Endothelial cell of umbilical vein (primary cell): ENCODE data around the gene ERVK3-1. TPM values are rescaled to one million over a fixed set of nuclear protein-coding genes. Genes with fewer than 3 reads are reported as not detected.

Source experiments
- BruUV-seq: library from RNA; stranded (reverse); fragments of 400-500 nt; replicated peaks from 2 replicates; lab custom pipeline; 2021; lab: Mats Ljungman, UMichigan
- CTCF ChIA-PET: fragments of 300-600, 350-600 bp; sonication (Branson Sonifier 250); formaldehyde crosslinking; loops from one replicate; lab custom pipeline; 2021; ENCODE audit warnings: antibody characterized with exemption, inconsistent platforms; lab: Charles Lee
- POLR2A ChIA-PET: fragments of 300-600, 350-600 bp; sonication (Branson Sonifier 250); formaldehyde crosslinking; loops from one replicate; lab custom pipeline; 2021; ENCODE audit warnings: antibody characterized with exemption, inconsistent platforms; lab: Charles Lee
- DNase-seq: peaks from one replicate; pipeline ENCODE4 v3.0.0-alpha.2; 2011; ENCODE audit warnings: low read depth, low spot score
- FAIRE-seq: peaks from 2 replicates; lab custom pipeline; 2011; peaks lifted over from hg19 to GRCh38; lab: Jason Lieb, UNC
- H2AFZ ChIP-seq: 2 replicates; pipeline ENCODE4 v1.6.0; 2012; ENCODE audit warnings: low read depth, low read length, control low read depth, inconsistent platforms
- H3K27ac ChIP-seq: 2 replicates; pipeline ENCODE4 v1.5.1; 2011; ENCODE audit warnings: low read depth, mild to moderate bottlenecking, control low read depth, low read length, moderate library complexity; ENCODE audit not compliant: insufficient read depth
- H3K27me3 ChIP-seq, 2 experiments: 2 replicates each; pipeline versions ENCODE4 v1.6.0 to v1.6.1; 2011; ENCODE audit warnings: low read length in 2 of 2, mixed read lengths in 1 of 2; ENCODE audit not compliant: control insufficient read depth in 2 of 2, insufficient read depth in 2 of 2
- H3K36me3 ChIP-seq, 2 experiments: 2 replicates in 1 of 2; 3 replicates in 1 of 2; pipeline ENCODE4 v1.5.1; 2011; ENCODE audit warnings: low read length in 2 of 2, mild to moderate bottlenecking in 1 of 2, moderate library complexity in 1 of 2; ENCODE audit not compliant: control insufficient read depth in 2 of 2, insufficient read depth in 2 of 2; ENCODE audit errors: extremely low read depth in 1 of 2
- H3K4me1 ChIP-seq: 3 replicates; pipeline ENCODE4 v1.5.1; 2011; ENCODE audit warnings: mild to moderate bottlenecking, low read length; ENCODE audit not compliant: control insufficient read depth, insufficient read depth; ENCODE audit errors: extremely low read depth
- H3K4me2 ChIP-seq: 2 replicates; pipeline ENCODE4 v1.6.1; 2011; ENCODE audit warnings: low read length, control low read depth, mixed read lengths; ENCODE audit not compliant: insufficient read depth
- H3K4me3 ChIP-seq, 3 experiments: fragments of 200-600 bp in 1 of 3; sonication (generic), shearing (Covaris generic) in 1 of 3; replicated peaks in 1 of 3; 2 replicates each; pipeline ENCODE4 v1.5.1; 2011 to 2016; ENCODE audit warnings: control low read depth in 3 of 3, low read length in 3 of 3, mild to moderate bottlenecking in 2 of 3, inconsistent platforms in 1 of 3, low read depth in 1 of 3, moderate library complexity in 1 of 3; ENCODE audit not compliant: insufficient read depth in 1 of 3
- H3K79me2 ChIP-seq: 2 replicates; pipeline ENCODE4 v1.6.0; 2012; ENCODE audit warnings: low read length, inconsistent platforms; ENCODE audit not compliant: control insufficient read depth, insufficient read depth
- H3K9ac ChIP-seq: replicated peaks from 2 replicates; pipeline ENCODE3; 2011; ENCODE audit warnings: low read length, control low read depth; ENCODE audit not compliant: insufficient read depth; ENCODE audit errors: extremely low read depth
- H3K9me1 ChIP-seq: replicated peaks from 3 replicates; pipeline ENCODE4 v1.6.0; 2011; ENCODE audit warnings: mild to moderate bottlenecking, low read length; ENCODE audit not compliant: control insufficient read depth, insufficient read depth; ENCODE audit errors: extremely low read depth
- H3K9me3 ChIP-seq: replicated peaks from 2 replicates; pipeline ENCODE4 v1.5.1; 2012; ENCODE audit warnings: low read length, inconsistent platforms; ENCODE audit not compliant: control insufficient read depth, insufficient read depth
- H4K20me1 ChIP-seq: replicated peaks from 2 replicates; pipeline ENCODE3; 2011; ENCODE audit warnings: mild to moderate bottlenecking, low read length; ENCODE audit not compliant: control insufficient read depth, insufficient read depth; ENCODE audit errors: extremely low read depth
- FOS ChIP-seq: IDR thresholded peaks from 2 replicates; pipeline ENCODE4 v1.6.1; 2011; ENCODE audit warnings: mild to moderate bottlenecking, low read length, moderate library complexity, borderline replicate concordance; ENCODE audit not compliant: insufficient read depth
- GATA2 ChIP-seq: IDR thresholded peaks from 2 replicates; pipeline ENCODE4 v1.7.0; 2011; ENCODE audit warnings: low read depth, mild to moderate bottlenecking, moderate library complexity, mixed read lengths, low read length; ENCODE audit not compliant: insufficient read length, insufficient read depth
- JUN ChIP-seq: IDR thresholded peaks from 2 replicates; pipeline ENCODE4 v1.6.1; 2011; ENCODE audit warnings: borderline replicate concordance, low read depth; ENCODE audit not compliant: insufficient read length, insufficient read depth
- MYC ChIP-seq: IDR thresholded peaks from one replicate; pipeline ENCODE4 v1.6.1; 2011; ENCODE audit warnings: mild to moderate bottlenecking, low read depth, low read length
- POLR2A ChIP-seq: IDR thresholded peaks from 2 replicates; pipeline ENCODE4 v1.6.1; 2012; ENCODE audit warnings: low read depth, mild to moderate bottlenecking, control low read depth, low read length
- dilution Hi-C: fragments of 300-500 bp; cut with MboI; formaldehyde crosslinking; loops from one replicate; pipeline ENCODE4 v1.15.0; 2019; ENCODE audit warnings: low sequenced_read_pairs; ENCODE audit not compliant: extremely low pct_ligation_motif_present
- intact Hi-C: fragments of 100-400 bp; cut with micrococcal nuclease; formaldehyde crosslinking; loops from one replicate; pipeline ENCODE4 v1.10.0; 2022
- microRNA-seq: library from miRNA; unstranded; fragments of <30 nt; microRNA quantifications from one replicate; pipeline ENCODE4 v1.2.0, GENCODE V29; 2021; ENCODE audit warnings: borderline number of aligned reads, borderline replicate concordance
- polyA plus RNA-seq, 4 experiments: library from polyadenylated mRNA; depleted of rRNA in 3 of 4; stranded (reverse) in 3 of 4; unstranded in 1 of 4; fragments of >200 nt; gene quantifications; 2 replicates each; pipeline versions ENCODE4 v1.2.1 to v1.2.3, GENCODE V29; 2011 to 2012; ENCODE audit warnings: missing spikeins in 1 of 4
- small RNA-seq: library from RNA; depleted of rRNA; stranded (forward); fragments of <200 nt; gene quantifications from one replicate; pipeline ENCODE3, GENCODE V24; 2012; ENCODE audit warnings: low replicate concordance, low read depth; ENCODE audit not compliant: insufficient read depth, insufficient read length
- total RNA-seq: library from RNA; stranded (reverse); gene quantifications from 2 replicates; pipeline ENCODE4 v1.2.3, GENCODE V29; 2021
- TF ChIP-seq, protein P1 (sequence below): IDR thresholded peaks from 2 replicates; pipeline ENCODE4 v1.6.1; 2011; ENCODE audit not compliant: insufficient read depth, insufficient read length
- TF ChIP-seq, protein P2 (sequence below), 2 donors: IDR thresholded peaks; 1 replicate in 1 of 2; 2 replicates in 1 of 2; pipeline ENCODE4 v1.5.1; 2011; ENCODE audit warnings: low read length in 2 of 2, mild to moderate bottlenecking in 2 of 2, moderate library complexity in 2 of 2, control low read depth in 1 of 2, inconsistent platforms in 1 of 2, low read depth in 1 of 2; ENCODE audit not compliant: insufficient read depth in 1 of 2; ENCODE audit errors: extremely low read depth in 1 of 2

ERVK3-1 gene
- total and polyA plus RNA-seq, 2 donors (not counting 3 experiments of a cell fraction or from before 2014, with no cell fraction given), result 25.8 to 29.3 TPM

- Histone ChIP-seq H3K36me3 (no peaks in the 10 kb centered on the region), H2AFZ (no peak overlapping the region), H3K4me2 (no peak overlapping the region), H3K4me3 (no peak overlapping the region), H3K9ac (no peak overlapping the region), H4K20me1 (no peaks in the 10 kb centered on the region), H3K27ac (no peak overlapping the region), H3K9me1 (no peaks in the 10 kb centered on the region), H3K4me1 (peaks cover 3% of the 10 kb centered on the region), H3K9me3 (no peaks in the 10 kb centered on the region), H3K27me3 (peaks cover 13 to 21% of the 10 kb centered on the region in 2 experiments), H3K79me2 (no peaks in the 10 kb centered on the region)
- no peak for DNase-seq
- TF ChIP-seq, protein P1, sequence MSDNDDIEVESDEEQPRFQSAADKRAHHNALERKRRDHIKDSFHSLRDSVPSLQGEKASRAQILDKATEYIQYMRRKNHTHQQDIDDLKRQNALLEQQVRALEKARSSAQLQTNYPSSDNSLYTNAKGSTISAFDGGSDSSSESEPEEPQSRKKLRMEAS, result no peak
- no peak for TF ChIP-seq FOS
- no peak for TF ChIP-seq JUN
- no peak for TF ChIP-seq GATA2
- no peak for TF ChIP-seq POLR2A
- no peak for TF ChIP-seq MYC
- TF ChIP-seq, protein P2, sequence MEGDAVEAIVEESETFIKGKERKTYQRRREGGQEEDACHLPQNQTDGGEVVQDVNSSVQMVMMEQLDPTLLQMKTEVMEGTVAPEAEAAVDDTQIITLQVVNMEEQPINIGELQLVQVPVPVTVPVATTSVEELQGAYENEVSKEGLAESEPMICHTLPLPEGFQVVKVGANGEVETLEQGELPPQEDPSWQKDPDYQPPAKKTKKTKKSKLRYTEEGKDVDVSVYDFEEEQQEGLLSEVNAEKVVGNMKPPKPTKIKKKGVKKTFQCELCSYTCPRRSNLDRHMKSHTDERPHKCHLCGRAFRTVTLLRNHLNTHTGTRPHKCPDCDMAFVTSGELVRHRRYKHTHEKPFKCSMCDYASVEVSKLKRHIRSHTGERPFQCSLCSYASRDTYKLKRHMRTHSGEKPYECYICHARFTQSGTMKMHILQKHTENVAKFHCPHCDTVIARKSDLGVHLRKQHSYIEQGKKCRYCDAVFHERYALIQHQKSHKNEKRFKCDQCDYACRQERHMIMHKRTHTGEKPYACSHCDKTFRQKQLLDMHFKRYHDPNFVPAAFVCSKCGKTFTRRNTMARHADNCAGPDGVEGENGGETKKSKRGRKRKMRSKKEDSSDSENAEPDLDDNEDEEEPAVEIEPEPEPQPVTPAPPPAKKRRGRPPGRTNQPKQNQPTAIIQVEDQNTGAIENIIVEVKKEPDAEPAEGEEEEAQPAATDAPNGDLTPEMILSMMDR (IDR thresholded peaks at IDR 0.05; ENCODE audit: extremely low read depth in 1 of 2, insufficient read depth in 1 of 2, low read depth in 1 of 2, low read length in 2 of 2), result no peak
- FAIRE-seq, result no peak
- intact Hi-C loops (no loop called here), dilution Hi-C loops (no loop called here)
- ChIA-PET POLR2A (no interaction called here), CTCF (interaction anchor here (1.1 kb wide), 1 partner anchor 9 kb away, joined by 4 read pairs; no protein-coding TSS in a partner anchor)
- no TSS peak for BruUV-seq
Observed at GRCh38 chr19:58364146-58364545, 59.0 kb downstream of the ERVK3-1 start.

Small RNA genes lying within 50 kb of the gene (microRNA-seq; reads per million reads assigned to microRNA genes)
- not detected for gene MIR6806

Small RNA genes lying within 50 kb of the gene (small RNA-seq; reads per million reads assigned to genes)
- not detected for gene MIR6806
- gene RNA5SP473, result not detected

Other genes with a start within 250 kb of the ERVK3-1 start
- gene ZNF135, start 246.1 kb upstream of the ERVK3-1 start, total RNA-seq, result 0.14 and 1.2 TPM in 2 replicates
- 1.5 TPM in 2 replicates for gene ZNF135, start 246.1 kb upstream of the ERVK3-1 start, polyA plus RNA-seq
- gene ZSCAN18, start 207.1 kb upstream of the ERVK3-1 start, total RNA-seq, result 9.4 and 15.8 TPM in 2 replicates
- 17.3 and 19.5 TPM in 2 replicates for gene ZSCAN18, start 207.1 kb upstream of the ERVK3-1 start, polyA plus RNA-seq
- gene ZNF329, start 154.6 kb upstream of the ERVK3-1 start, total RNA-seq, result 4.9 and 5.3 TPM in 2 replicates
- gene ZNF329, start 154.6 kb upstream of the ERVK3-1 start, polyA plus RNA-seq, result 2.7 and 3.0 TPM in 2 replicates
- gene ZNF274, start 122.3 kb upstream of the ERVK3-1 start, total RNA-seq, result 18.3 and 18.8 TPM in 2 replicates
- gene ZNF274, start 122.3 kb upstream of the ERVK3-1 start, polyA plus RNA-seq, result 9.1 and 10.1 TPM in 2 replicates
- 39.3 and 45.4 TPM in 2 replicates for gene ZNF544, start 76.5 kb upstream of the ERVK3-1 start, total RNA-seq
- 33.4 and 36.1 TPM in 2 replicates for gene ZNF544, start 76.5 kb upstream of the ERVK3-1 start, polyA plus RNA-seq
- 6.3 and 6.8 TPM in 2 replicates for gene ZNF8, start 26.4 kb upstream of the ERVK3-1 start, total RNA-seq
- 3.7 and 4.0 TPM in 2 replicates for gene ZNF8, start 26.4 kb upstream of the ERVK3-1 start, polyA plus RNA-seq
- 3.6 and 3.7 TPM in 2 replicates for gene ZSCAN22, start 21.6 kb downstream of the ERVK3-1 start, total RNA-seq
- 3.6 and 3.9 TPM in 2 replicates for gene ZSCAN22, start 21.6 kb downstream of the ERVK3-1 start, polyA plus RNA-seq
- gene A1BG, start 48.1 kb downstream of the ERVK3-1 start, total RNA-seq, result 0.85 and 2.3 TPM in 2 replicates
- gene A1BG, start 48.1 kb downstream of the ERVK3-1 start, polyA plus RNA-seq, result 3.7 and 6.2 TPM in 2 replicates
- gene ZNF497, start 57.4 kb downstream of the ERVK3-1 start, total RNA-seq, result 0.42 and 1.3 TPM in 2 replicates
- 0.40 and 0.62 TPM in 2 replicates for gene ZNF497, start 57.4 kb downstream of the ERVK3-1 start, polyA plus RNA-seq
- gene ZNF837, start 75.7 kb downstream of the ERVK3-1 start, total RNA-seq, result 1.4 and 1.7 TPM in 2 replicates
- gene ZNF837, start 75.7 kb downstream of the ERVK3-1 start, polyA plus RNA-seq, result 1.6 and 2.8 TPM in 2 replicates
- gene RPS5, start 81.9 kb downstream of the ERVK3-1 start, total RNA-seq, result 945 and 993 TPM in 2 replicates
- gene RPS5, start 81.9 kb downstream of the ERVK3-1 start, polyA plus RNA-seq, result 3,430 and 4,008 TPM in 2 replicates
- gene RNF225, start 90.3 kb downstream of the ERVK3-1 start, total RNA-seq, result 0.58 TPM in 1 of 2 replicates, not detected in the other
- gene RNF225, start 90.3 kb downstream of the ERVK3-1 start, polyA plus RNA-seq, result not detected in 2 replicates
- gene ZNF584, start 103.3 kb downstream of the ERVK3-1 start, total RNA-seq, result 12.4 and 12.6 TPM in 2 replicates
- 5.9 and 6.1 TPM in 2 replicates for gene ZNF584, start 103.3 kb downstream of the ERVK3-1 start, polyA plus RNA-seq
- gene ZNF132, start 134.8 kb downstream of the ERVK3-1 start, total RNA-seq, result 4.1 and 4.2 TPM in 2 replicates
- gene ZNF132, start 134.8 kb downstream of the ERVK3-1 start, polyA plus RNA-seq, result 0.54 and 0.62 TPM in 2 replicates
- gene ZNF324B, start 146.2 kb downstream of the ERVK3-1 start, total RNA-seq, result 6.3 and 6.9 TPM in 2 replicates
- gene ZNF324B, start 146.2 kb downstream of the ERVK3-1 start, polyA plus RNA-seq, result 3.4 and 3.5 TPM in 2 replicates
- 7.1 and 8.7 TPM in 2 replicates for gene ZNF324, start 161.7 kb downstream of the ERVK3-1 start, total RNA-seq
- gene ZNF324, start 161.7 kb downstream of the ERVK3-1 start, polyA plus RNA-seq, result 6.4 and 8.8 TPM in 2 replicates
- 6.6 and 7.0 TPM in 2 replicates for gene ZNF446, start 171.0 kb downstream of the ERVK3-1 start, total RNA-seq
- 8.3 and 11.2 TPM in 2 replicates for gene ZNF446, start 171.0 kb downstream of the ERVK3-1 start, polyA plus RNA-seq
- gene SLC27A5, start 206.6 kb downstream of the ERVK3-1 start, total RNA-seq, result 6.1 and 7.1 TPM in 2 replicates
- 12.1 and 16.0 TPM in 2 replicates for gene SLC27A5, start 206.6 kb downstream of the ERVK3-1 start, polyA plus RNA-seq
- gene ZBTB45, start 214.4 kb downstream of the ERVK3-1 start, total RNA-seq, result 21.8 TPM in 2 replicates
- gene ZBTB45, start 214.4 kb downstream of the ERVK3-1 start, polyA plus RNA-seq, result 17.8 and 25.3 TPM in 2 replicates
- 377 and 429 TPM in 2 replicates for gene TRIM28, start 238.7 kb downstream of the ERVK3-1 start, total RNA-seq
- 521 and 593 TPM in 2 replicates for gene TRIM28, start 238.7 kb downstream of the ERVK3-1 start, polyA plus RNA-seq
- 96.8 and 105 TPM in 2 replicates for gene CHMP2A, start 249.7 kb downstream of the ERVK3-1 start, total RNA-seq
- gene CHMP2A, start 249.7 kb downstream of the ERVK3-1 start, polyA plus RNA-seq, result 126 and 150 TPM in 2 replicates